IMR-90 (cell line): ENCODE measurements around the gene TXNL4B.

ENCODE experiments used
- CEBPB ChIP-seq: IDR thresholded peaks from 2 replicates; pipeline ENCODE4 v1.6.1; 2012; ENCODE audit warnings: low read depth, low read length, improper control_type of control experiment
- FOS ChIP-seq: fragments of 150-350 bp; IDR thresholded peaks from 2 replicates; pipeline ENCODE4 v1.6.1; 2016; ENCODE audit warnings: low read depth, low read length
- MAZ ChIP-seq: IDR thresholded peaks from 2 replicates; pipeline ENCODE4 v1.6.1; 2012; ENCODE audit warnings: low read depth, mild to moderate bottlenecking, low read length, improper control_type of control experiment, moderate library complexity, borderline replicate concordance
- MXI1 ChIP-seq: IDR thresholded peaks from 2 replicates; pipeline ENCODE4 v1.6.1; 2012; ENCODE audit warnings: low read depth, mild to moderate bottlenecking, low read length, moderate library complexity, borderline replicate concordance
- POLR2A ChIP-seq: IDR thresholded peaks from 2 replicates; pipeline ENCODE4 v1.6.1; 2012; ENCODE audit warnings: mild to moderate bottlenecking, low read depth, low read length
- RAD21 ChIP-seq: IDR thresholded peaks from 2 replicates; pipeline ENCODE4 v1.6.1; 2012; ENCODE audit warnings: low read length, improper control_type of control experiment
- SMC3 ChIP-seq: fragments of 150-350 bp; IDR thresholded peaks from 2 replicates; pipeline ENCODE4 v1.6.1; 2016; ENCODE audit warnings: low read depth, mild to moderate bottlenecking, antibody characterized with exemption, low read length, moderate library complexity
- TF ChIP-seq, protein P1 (sequence below): conservative IDR thresholded peaks from 2 replicates; pipeline ENCODE4 v1.5.1; 2012; ENCODE audit warnings: mild to moderate bottlenecking, low read depth, low read length, improper control_type of control experiment
- TF ChIP-seq, protein P2 (sequence below): fragments of 150-350 bp; IDR thresholded peaks from 2 replicates; pipeline ENCODE4 v1.6.1; 2017; ENCODE audit warnings: mild to moderate bottlenecking, antibody characterized with exemption, low read length, low read depth

DNA sequence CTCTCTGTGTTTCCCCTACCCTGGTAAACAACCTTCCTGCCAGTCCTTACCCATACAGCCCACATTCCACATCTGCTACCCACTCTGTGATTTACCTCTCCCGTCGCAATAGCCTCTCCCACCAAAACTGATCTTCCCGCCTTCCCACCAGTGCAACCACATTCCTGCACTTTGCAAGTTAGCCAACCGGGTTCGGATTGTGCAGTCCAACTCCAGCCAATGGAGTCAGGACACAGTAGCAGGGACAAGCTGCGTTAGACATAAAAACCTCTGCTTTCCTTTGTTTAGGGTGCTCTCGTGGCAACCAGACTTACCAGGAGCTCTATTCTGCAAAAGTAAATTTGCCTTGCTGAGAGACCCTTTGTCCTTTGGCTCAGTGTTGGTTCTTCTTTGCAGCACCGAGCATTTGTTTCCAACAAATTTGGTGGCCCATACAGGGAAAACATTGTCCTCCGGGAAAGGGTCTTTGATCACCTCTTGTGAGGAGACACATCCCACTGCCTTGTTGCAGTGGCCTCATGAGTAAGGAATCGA is 29.0 kb downstream of the TXNL4B start:
- TF ChIP-seq, protein P1, sequence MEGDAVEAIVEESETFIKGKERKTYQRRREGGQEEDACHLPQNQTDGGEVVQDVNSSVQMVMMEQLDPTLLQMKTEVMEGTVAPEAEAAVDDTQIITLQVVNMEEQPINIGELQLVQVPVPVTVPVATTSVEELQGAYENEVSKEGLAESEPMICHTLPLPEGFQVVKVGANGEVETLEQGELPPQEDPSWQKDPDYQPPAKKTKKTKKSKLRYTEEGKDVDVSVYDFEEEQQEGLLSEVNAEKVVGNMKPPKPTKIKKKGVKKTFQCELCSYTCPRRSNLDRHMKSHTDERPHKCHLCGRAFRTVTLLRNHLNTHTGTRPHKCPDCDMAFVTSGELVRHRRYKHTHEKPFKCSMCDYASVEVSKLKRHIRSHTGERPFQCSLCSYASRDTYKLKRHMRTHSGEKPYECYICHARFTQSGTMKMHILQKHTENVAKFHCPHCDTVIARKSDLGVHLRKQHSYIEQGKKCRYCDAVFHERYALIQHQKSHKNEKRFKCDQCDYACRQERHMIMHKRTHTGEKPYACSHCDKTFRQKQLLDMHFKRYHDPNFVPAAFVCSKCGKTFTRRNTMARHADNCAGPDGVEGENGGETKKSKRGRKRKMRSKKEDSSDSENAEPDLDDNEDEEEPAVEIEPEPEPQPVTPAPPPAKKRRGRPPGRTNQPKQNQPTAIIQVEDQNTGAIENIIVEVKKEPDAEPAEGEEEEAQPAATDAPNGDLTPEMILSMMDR: no peak
- TF ChIP-seq POLR2A (no peak), MAZ (no peak), RAD21 (no peak), SMC3 (no peak), CEBPB (no peak), MXI1 (no peak), FOS (no peak)
- TF ChIP-seq, protein P2, sequence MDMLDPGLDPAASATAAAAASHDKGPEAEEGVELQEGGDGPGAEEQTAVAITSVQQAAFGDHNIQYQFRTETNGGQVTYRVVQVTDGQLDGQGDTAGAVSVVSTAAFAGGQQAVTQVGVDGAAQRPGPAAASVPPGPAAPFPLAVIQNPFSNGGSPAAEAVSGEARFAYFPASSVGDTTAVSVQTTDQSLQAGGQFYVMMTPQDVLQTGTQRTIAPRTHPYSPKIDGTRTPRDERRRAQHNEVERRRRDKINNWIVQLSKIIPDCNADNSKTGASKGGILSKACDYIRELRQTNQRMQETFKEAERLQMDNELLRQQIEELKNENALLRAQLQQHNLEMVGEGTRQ: no peak
